KMS-11 (cell line): ENCODE data around the gene ZNF423.

Experiments used
- H2AFZ ChIP-seq: fragments of 200-600 bp; sonication (generic); 2 replicates; pipeline ENCODE4 v1.6.1; 2016; ENCODE audit warnings: antibody characterized with exemption, mixed run types, low read depth
- H3K27ac ChIP-seq: fragments of 200-600 bp; sonication (generic); 2 replicates; pipeline ENCODE4 v1.6.1; 2016; ENCODE audit warnings: mild to moderate bottlenecking, mixed run types
- H3K27me3 ChIP-seq: fragments of 200-600 bp; sonication (generic); 2 replicates; pipeline ENCODE4 v1.6.1; 2017; ENCODE audit warnings: mild to moderate bottlenecking, low read depth, mixed run types, moderate library complexity; ENCODE audit not compliant: insufficient read depth
- H3K36me3 ChIP-seq: fragments of 200-600 bp; sonication (generic); 2 replicates; pipeline ENCODE4 v1.6.1; 2017; ENCODE audit warnings: mild to moderate bottlenecking, mixed run types; ENCODE audit not compliant: insufficient read depth
- H3K4me1 ChIP-seq: fragments of 200-600 bp; sonication (generic); 2 replicates; pipeline ENCODE4 v1.6.1; 2016; ENCODE audit warnings: mild to moderate bottlenecking, low read depth, mixed run types; ENCODE audit not compliant: poor library complexity, severe bottlenecking
- H3K4me2 ChIP-seq: fragments of 200-600 bp; sonication (generic); 2 replicates; pipeline ENCODE4 v1.7.0; 2016; ENCODE audit warnings: mild to moderate bottlenecking, mixed run types
- H3K4me3 ChIP-seq: fragments of 200-600 bp; sonication (generic); IDR thresholded peaks from 2 replicates; pipeline ENCODE4 v1.6.1; 2017; ENCODE audit warnings: low read depth, low read length, mixed read lengths; ENCODE audit not compliant: insufficient read depth
- H3K79me2 ChIP-seq: fragments of 200-600 bp; sonication (generic); 2 replicates; pipeline ENCODE4 v1.6.1; 2016; ENCODE audit warnings: low read depth, mixed run types; ENCODE audit not compliant: insufficient read depth
- H3K9ac ChIP-seq: fragments of 200-600 bp; sonication (generic); 2 replicates; pipeline ENCODE4 v1.6.1; 2016; ENCODE audit warnings: mild to moderate bottlenecking, mixed run types
- H4K20me1 ChIP-seq: fragments of 200-600 bp; sonication (generic); 2 replicates; pipeline ENCODE4 v1.6.1; 2016; ENCODE audit warnings: mild to moderate bottlenecking, mixed run types; ENCODE audit not compliant: insufficient read depth
- CTCF ChIP-seq: fragments of 200-600 bp; sonication (generic); conservative IDR thresholded peaks from 2 replicates; pipeline ENCODE4 v1.6.1; 2017; ENCODE audit warnings: low read depth, mild to moderate bottlenecking, antibody characterized with exemption, low read length, moderate library complexity, mixed read lengths

Gene ZNF423

GRCh38 chr16:49629851-49630250 is 226.1 kb downstream of the ZNF423 start:
- H3K27ac ChIP-seq: no peak overlapping the region
- H4K20me1 ChIP-seq: no peaks in the 10 kb centered on the region
- no peaks in the 10 kb centered on the region for H3K27me3 ChIP-seq
- H3K4me3 ChIP-seq: no peak overlapping the region
- H3K9ac ChIP-seq: no peak overlapping the region
- H3K36me3 ChIP-seq: no peaks in the 10 kb centered on the region
- H3K4me2 ChIP-seq: no peak overlapping the region
- no peaks in the 10 kb centered on the region for H3K4me1 ChIP-seq
- no peak overlapping the region for H2AFZ ChIP-seq
- no peak for TF ChIP-seq CTCF
- H3K79me2 ChIP-seq: no peaks in the 10 kb centered on the region

- TF ChIP-seq CTCF: no peak
- no peaks in the 10 kb centered on the region for H3K4me1 ChIP-seq
- H3K4me2 ChIP-seq: no peak overlapping the region
- no peaks in the 10 kb centered on the region for H3K27me3 ChIP-seq
- no peaks in the 10 kb centered on the region for H4K20me1 ChIP-seq
- no peak overlapping the region for H3K27ac ChIP-seq
- no peak overlapping the region for H2AFZ ChIP-seq
- H3K9ac ChIP-seq: no peak overlapping the region
- H3K4me3 ChIP-seq: no peak overlapping the region
- no peaks in the 10 kb centered on the region for H3K79me2 ChIP-seq
- no peaks in the 10 kb centered on the region for H3K36me3 ChIP-seq
Observed at GRCh38 chr16:49628148-49628547, 227.8 kb downstream of the ZNF423 start.

- no peak for TF ChIP-seq CTCF
- H3K4me2 ChIP-seq: no peak overlapping the region
- H3K4me3 ChIP-seq: no peak overlapping the region
- H3K36me3 ChIP-seq: no peaks in the 10 kb centered on the region
- no peaks in the 10 kb centered on the region for H3K4me1 ChIP-seq
- no peak overlapping the region for H3K9ac ChIP-seq
- no peaks in the 10 kb centered on the region for H4K20me1 ChIP-seq
- no peak overlapping the region for H2AFZ ChIP-seq
- no peaks in the 10 kb centered on the region for H3K27me3 ChIP-seq
- no peak overlapping the region for H3K27ac ChIP-seq
- no peaks in the 10 kb centered on the region for H3K79me2 ChIP-seq
Observed at GRCh38 chr16:49625311-49626065, 230.4 kb downstream of the ZNF423 start.

- Histone ChIP-seq H4K20me1 (no peaks in the 10 kb centered on the region), H3K27me3 (no peaks in the 10 kb centered on the region), H3K36me3 (no peaks in the 10 kb centered on the region), H3K27ac (no peak overlapping the region), H3K4me2 (no peak overlapping the region), H2AFZ (no peak overlapping the region), H3K9ac (no peak overlapping the region), H3K79me2 (no peaks in the 10 kb centered on the region), H3K4me3 (no peak overlapping the region), H3K4me1 (no peaks in the 10 kb centered on the region)
- TF ChIP-seq CTCF: no peak
Observed at GRCh38 chr16:49623501-49624266, 232.2 kb downstream of the ZNF423 start.
